ENCODE results near the gene CT45A10.
"Not testable (repeated sequence)": the region's sequence is repeated elsewhere in the genome, so short reads cannot be mapped to it uniquely, and the experiment has no call there.

The CT45A10 gene, protein sequence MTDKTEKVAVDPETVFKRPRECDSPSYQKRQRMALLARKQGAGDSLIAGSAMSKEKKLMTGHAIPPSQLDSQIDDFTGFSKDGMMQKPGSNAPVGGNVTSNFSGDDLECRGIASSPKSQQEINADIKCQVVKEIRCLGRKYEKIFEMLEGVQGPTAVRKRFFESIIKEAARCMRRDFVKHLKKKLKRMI

DNA sequence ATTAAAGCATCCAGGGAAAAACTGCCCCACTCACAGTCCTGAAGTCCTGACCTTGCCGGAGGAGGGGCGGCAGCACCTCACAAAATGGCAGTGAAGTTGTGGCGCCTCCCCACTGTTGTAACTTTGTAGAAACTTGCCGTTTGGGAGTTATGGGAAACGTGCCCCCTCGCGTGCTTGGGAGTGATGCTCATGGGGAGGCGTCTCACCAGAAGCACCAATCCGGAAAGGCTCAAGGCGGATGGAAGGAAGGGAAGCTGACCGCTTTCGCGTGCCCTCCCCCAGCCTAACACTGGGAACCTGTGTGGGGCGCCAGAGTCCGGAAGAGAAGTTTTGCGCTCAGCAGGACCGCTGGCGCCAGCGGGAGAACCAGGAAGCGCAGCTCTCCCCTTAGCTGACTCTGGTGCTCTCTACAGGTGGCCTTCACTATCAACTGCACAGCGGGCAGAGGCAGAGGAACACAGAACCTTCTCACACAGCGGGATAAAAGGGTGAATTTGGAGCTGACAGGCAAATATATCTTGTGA, at the start of gene CT45A10, which contains the start of gene SAGE1:
TSS of gene CT45A10 (minus strand) at position 151 of the 524 bp plus-strand sequence. CDS start 8,100 bp downstream, outside the sequence.
TSS of gene SAGE1 (plus strand) at position 423 of the 524 bp plus-strand sequence. CDS start 2,527 bp downstream, outside the sequence.
- no peak for DNase-seq

DNA sequence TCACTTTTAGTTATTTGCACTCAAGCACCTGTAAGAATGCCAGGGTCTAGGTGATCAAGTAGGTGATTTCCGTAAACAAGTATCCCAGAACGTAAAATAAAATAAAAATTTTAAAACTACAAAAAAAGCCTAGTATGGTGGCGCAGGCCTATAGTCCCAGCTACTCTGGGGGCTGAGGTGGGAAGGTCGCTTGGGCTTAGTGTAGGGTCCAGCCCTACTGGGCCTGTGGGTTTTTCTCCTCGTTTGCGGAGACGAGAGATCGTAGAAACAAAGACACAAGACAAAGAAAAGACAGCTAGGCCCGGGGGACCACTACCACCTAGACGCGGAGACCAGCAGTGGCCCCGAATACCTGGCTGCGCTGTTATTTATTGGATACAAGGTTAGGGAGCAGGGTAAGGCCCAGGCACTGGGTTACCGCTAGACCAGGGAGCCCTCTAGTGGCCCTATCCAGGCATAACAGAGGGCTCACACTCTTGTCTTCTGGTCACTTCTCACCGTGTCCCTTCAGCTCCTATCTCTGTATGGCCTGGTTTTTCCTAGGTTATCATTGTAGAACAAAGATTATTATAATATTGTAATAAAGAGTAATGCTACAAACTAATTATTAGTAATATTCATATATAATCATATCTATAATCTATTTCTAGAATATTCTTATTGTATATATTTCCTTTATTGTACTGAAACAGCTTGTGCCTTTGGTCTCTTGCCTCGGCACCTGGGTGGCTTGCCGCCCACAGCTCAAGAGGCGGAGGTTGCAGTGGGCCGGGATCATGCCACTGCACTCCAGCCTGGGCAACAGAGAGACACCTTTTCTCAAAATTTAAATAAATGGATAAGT, 38.6 kb upstream of the CT45A10 start:
- peak; percentile 26 for DNase-seq

DNA sequence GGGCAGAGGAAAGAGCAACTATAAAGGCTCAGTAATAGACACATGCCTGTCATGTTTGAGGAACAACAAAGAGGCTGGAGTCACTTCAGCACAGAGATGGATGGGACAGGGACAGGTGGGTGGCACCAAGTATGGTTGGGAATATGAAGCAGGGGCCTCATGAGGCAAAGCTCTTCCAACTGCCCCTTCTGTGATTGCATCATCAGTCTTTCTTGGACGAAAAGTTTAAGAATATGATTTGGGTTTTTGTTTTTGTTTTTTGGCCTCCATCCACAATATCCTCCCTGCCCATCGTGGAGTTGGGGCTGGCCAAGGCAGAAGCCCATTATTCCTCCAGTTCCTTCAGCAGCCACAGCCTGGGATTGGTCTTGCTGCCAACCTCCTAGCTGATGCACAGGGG, 34.7 kb upstream of the CT45A10 start:
- DNase-seq = no peak

DNA sequence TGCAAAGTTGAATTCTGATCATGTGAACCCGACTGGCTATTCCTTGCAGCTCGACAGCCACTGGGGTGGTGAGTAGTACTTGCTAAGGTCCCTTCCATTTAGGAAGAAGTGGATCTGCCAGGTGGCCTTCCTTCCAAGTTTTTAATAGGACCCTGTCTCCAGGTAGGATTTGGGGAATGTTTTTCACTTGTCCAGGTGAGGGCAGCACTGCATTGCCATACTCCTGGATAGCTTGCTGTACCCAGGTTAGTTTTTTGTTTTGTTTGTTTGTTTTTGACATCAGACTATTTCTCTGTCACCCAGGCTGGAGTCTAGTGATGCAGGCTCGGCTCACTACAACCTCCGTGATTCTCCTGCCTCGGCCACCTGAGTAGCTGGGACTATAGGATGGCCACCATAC, 30.1 kb upstream of the CT45A10 start:
- DNase-seq = no peak

DNA sequence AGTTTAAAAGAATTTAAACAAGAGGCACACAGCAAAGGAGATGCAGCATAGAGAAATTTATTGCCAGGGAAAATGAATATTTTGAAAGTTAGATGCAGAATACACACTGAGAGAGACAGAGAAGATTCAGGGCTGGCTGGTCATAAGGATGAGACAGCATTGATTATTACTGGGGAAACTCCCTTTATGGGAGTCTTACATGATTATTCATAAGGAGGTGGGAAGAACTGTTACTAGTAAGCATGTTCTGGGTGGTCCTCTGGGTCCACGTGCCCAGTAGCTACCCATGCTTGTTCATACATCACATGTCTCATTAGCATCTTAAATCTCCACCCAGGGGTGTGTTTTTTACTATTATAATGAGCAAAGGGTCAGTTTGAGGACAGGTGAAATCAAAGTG, 27.3 kb upstream of the CT45A10 start:
- not testable (repeated sequence) for DNase-seq

DNA sequence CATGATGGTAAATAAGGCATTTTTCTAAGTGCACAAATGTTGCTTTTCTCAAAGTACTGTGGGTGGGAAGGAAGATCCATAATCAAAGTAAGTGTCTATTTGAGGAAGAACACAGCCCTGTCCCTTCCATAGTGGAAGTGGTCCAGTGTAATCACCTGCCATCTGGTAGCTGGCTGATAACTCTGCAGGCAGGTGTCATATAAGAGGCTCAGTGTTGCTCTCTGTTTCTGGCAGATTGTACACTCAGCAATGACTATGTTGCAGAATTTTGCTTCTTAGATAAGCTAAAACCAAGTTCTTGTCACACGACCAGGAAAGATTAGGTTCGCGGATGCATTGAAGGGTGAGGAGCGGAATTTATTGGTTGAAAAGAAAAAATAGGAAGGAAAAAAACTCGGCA, 21.2 kb upstream of the CT45A10 start:
- DNase-seq = no peak

DNA sequence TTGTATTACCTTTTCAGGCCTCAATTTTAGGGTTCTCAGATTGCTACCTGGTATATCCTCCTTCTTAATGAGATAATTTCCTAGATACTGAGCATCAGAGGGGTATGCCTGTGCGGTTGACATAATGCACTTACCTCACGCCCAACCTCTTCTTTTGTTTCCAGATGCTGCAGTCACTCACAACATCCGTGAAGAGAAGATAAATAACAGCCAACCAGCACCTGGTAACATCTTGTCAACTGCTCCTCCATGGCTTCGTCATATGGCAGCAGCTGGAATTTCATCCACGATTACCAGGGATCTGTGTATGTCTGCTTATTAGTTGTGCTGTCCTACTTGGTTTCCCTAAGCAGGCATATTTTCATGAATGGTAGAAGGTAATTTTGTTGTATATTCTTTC, 17.0 kb upstream of the CT45A10 start:
- DNase-seq = no peak

DNA sequence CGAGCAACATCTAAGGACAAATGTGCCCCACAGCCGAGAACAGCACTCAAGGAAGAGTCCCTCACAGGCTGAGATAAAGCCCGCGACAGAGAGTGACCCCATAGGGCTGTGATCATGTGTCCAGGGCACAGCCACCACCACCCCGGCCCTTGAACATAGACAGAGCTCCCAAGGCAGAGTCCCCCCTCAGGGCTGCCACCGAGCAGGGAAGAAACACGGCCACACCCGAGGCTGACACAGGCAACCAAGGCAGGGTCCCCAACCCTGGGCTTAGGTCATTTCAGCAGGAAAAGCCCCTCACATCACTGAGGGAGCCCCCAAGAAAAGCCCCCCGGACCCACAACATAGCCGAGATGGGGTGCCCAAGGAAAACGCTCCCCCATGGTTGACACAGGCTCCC, 463 bp downstream of the CT45A10 start:
- no peak for DNase-seq

DNA sequence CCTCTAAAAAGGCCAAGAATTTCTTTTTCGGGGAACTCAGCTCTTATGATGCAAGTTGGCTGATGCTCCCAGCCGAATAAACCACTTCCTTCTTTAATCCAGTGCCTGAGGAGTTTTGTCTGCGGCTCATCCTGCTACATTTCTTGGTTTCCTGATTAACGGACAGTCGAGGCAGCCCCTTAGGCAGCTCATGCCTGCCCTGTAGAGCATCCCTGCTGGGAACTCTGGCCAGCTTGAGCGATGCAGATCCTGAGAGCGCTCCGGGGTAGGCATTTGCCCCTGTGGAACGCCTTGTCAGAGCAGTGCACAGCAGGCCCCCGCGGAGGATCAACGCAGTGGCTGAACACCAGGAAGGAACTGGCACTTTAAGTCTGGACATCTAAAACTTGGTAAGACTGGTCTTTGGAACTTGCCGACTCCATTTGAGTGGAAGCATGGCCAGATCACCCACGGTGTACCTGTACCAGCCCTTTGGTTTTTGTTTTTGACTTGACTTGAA, 3.1 kb downstream of the CT45A10 start:
- no peak for DNase-seq

DNA sequence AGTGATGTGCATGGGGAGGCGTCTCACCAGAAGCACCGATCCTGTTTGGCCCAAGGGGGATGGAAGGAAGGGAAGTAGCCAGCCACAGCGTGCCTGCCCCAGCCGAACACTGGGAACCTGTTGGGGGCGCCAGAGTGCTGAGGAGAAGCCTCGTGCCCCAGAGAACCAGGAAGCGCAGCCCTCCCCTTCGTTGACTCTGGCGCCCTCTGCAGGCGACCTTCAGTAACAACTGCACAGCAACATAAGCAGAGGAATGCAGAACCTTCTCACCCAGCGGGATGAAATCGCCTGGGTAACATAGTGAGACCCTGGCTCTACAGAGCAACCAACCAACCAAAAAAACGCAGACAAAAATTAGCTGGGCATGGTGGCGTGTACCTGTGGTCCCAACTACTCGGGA, 4.3 kb downstream of the CT45A10 start:
- DNase-seq = not testable (repeated sequence)

DNA sequence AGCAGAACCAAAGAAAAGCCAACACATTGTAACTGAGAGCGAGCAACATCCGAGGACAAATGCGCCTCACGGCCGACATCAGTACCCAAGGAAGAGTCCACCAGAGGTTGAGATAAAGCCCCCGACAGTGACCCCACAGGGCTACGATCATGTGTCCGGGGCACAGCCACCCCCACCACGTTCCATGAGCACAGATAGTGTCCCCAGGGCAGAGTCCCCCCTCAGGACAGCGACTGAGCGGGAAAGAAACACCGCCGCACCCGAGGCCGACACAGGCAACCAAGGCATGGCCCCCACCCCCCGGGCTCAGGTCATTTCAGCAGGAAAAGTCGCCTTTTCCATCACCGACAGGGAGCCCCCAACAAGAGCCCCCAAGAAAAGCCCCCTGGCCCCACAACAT, 5.0 kb downstream of the CT45A10 start:
- not testable (repeated sequence) for DNase-seq

DNA sequence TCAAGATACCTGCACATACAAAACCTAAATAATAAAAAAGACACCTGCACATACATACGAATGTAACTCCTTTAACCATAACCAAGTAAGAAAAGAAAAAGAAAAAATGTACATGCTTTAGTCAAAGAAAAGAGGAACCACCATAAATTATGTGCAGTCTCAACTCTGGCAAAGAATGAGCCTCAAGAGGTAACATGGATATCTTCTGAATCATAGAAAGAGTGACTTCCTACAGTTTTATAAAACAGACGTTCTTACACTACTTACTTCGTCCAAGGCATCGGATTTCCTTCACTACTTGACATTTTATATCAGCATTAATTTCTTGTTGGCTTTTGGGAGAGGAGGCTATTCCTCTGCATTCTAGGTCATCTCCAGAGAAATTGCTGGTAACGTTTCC, 10.5 kb downstream of the CT45A10 start:
- not testable (repeated sequence) for DNase-seq

DNA sequence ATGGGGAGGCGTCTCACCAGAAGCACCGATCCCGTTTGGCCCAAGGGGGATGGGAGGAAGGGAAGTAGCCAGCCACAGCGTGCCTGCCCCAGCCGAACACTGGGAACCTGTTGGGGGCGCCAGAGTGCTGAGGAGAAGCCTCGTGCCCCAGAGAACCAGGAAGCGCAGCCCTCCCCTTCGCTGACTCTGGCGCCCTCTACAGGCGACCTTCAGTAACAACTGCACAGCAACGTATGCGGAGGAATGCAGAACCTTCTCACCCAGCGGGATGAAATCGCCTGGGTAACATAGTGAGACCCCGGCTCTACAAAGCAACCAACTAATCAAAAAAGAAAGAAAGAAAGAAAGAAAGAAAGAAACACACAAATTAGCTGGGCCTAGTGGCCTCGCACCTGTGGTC, 21.5 kb downstream of the CT45A10 start, which contains the start of gene CT45A9:
TSS of gene CT45A9 (minus strand) at position 101 of the 400 bp plus-strand sequence. CDS start 3,751 bp downstream, outside the sequence.
- not testable (repeated sequence) for DNase-seq

DNA sequence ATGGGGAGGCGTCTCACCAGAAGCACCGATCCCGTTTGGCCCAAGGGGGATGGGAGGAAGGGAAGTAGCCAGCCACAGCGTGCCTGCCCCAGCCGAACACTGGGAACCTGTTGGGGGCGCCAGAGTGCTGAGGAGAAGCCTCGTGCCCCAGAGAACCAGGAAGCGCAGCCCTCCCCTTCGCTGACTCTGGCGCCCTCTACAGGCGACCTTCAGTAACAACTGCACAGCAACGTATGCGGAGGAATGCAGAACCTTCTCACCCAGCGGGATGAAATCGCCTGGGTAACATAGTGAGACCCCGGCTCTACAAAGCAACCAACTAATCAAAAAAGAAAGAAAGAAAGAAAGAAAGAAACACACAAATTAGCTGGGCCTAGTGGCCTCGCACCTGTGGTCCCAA, 38.8 kb downstream of the CT45A10 start, which contains the start of gene CT45A8:
TSS of gene CT45A8 (minus strand) at position 101 of the 400 bp plus-strand sequence. CDS start 3,755 bp downstream, outside the sequence.
- not testable (repeated sequence) for DNase-seq

DNA sequence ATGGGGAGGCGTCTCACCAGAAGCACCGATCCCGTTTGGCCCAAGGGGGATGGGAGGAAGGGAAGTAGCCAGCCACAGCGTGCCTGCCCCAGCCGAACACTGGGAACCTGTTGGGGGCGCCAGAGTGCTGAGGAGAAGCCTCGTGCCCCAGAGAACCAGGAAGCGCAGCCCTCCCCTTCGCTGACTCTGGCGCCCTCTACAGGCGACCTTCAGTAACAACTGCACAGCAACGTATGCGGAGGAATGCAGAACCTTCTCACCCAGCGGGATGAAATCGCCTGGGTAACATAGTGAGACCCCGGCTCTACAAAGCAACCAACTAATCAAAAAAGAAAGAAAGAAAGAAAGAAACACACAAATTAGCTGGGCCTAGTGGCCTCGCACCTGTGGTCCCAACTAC, 56.1 kb downstream of the CT45A10 start, which contains the start of gene CT45A7:
TSS of gene CT45A7 (minus strand) at position 101 of the 400 bp plus-strand sequence. CDS start 3,747 bp downstream, outside the sequence.
- DNase-seq = not testable (repeated sequence)

Measured in left hindlimb (tissue), 1 donor.